Common myeloid progenitor, CD34-positive (primary cell): ENCODE data around the gene CDKN2A.

Source experiments
- CTCF ChIA-PET: fragments of 350-600 bp; sonication (Branson Sonifier 250); formaldehyde crosslinking; loops from one replicate; lab custom pipeline; 2021; ENCODE audit warnings: antibody characterized with exemption; lab: Charles Lee
- POLR2A ChIA-PET: fragments of 350-600 bp; sonication (Branson Sonifier 250); formaldehyde crosslinking; loops from one replicate; lab custom pipeline; 2021; ENCODE audit warnings: antibody characterized with exemption; lab: Charles Lee
- DNase-seq, 3 donors: peaks; one replicate each; pipeline versions ENCODE4 v3.0.0 to v3.0.0-alpha.2; 2013
- H3K27ac ChIP-seq, 2 experiments: 1 replicate in 1 of 2; 2 replicates in 1 of 2; pipeline ENCODE4 v1.7.0; 2013; ENCODE audit warnings: inconsistent platforms in 2 of 2, low read length in 2 of 2, mild to moderate bottlenecking in 2 of 2, low read depth in 1 of 2, moderate library complexity in 1 of 2; ENCODE audit not compliant: severe bottlenecking in 2 of 2, insufficient read depth in 1 of 2, poor library complexity in 1 of 2
- H3K27me3 ChIP-seq, 5 experiments: replicated peaks in 2 of 5; 1 replicate in 3 of 5; 2 replicates in 2 of 5; pipeline versions ENCODE4 v1.6.1 to v1.7.0; 2013; ENCODE audit warnings: low read length in 4 of 5, mild to moderate bottlenecking in 2 of 5, moderate library complexity in 2 of 5, inconsistent platforms in 1 of 5; ENCODE audit not compliant: insufficient read depth in 5 of 5, control insufficient read depth in 4 of 5
- H3K36me3 ChIP-seq, 4 experiments: 1 replicate in 2 of 4; 2 replicates in 2 of 4; pipeline versions ENCODE4 v1.6.1 to v1.7.0; 2013; ENCODE audit warnings: low read length in 3 of 4, control low read depth in 1 of 4, mild to moderate bottlenecking in 1 of 4; ENCODE audit not compliant: control insufficient read depth in 4 of 4, insufficient read depth in 4 of 4
- H3K4me1 ChIP-seq, 4 experiments: 1 replicate in 3 of 4; 2 replicates in 1 of 4; pipeline versions ENCODE4 v1.6.1 to v1.7.1; 2013; ENCODE audit warnings: low read length in 3 of 4, mild to moderate bottlenecking in 3 of 4, control low read depth in 1 of 4, inconsistent platforms in 1 of 4, moderate library complexity in 1 of 4; ENCODE audit not compliant: control insufficient read depth in 4 of 4, insufficient read depth in 4 of 4; ENCODE audit errors: control extremely low read depth in 1 of 4
- H3K4me3 ChIP-seq, 7 experiments: 1 replicate in 4 of 7; 2 replicates in 3 of 7; pipeline versions ENCODE4 v1.5.1 to v1.7.0; 2013; ENCODE audit warnings: mild to moderate bottlenecking in 7 of 7, low read length in 6 of 7, moderate library complexity in 6 of 7, inconsistent platforms in 2 of 7, low read depth in 2 of 7, control low read depth in 1 of 7; ENCODE audit not compliant: insufficient read depth in 4 of 7, control insufficient read depth in 1 of 7; ENCODE audit errors: extremely low read depth in 1 of 7
- H3K9me3 ChIP-seq, 5 experiments: 1 replicate in 4 of 5; 2 replicates in 1 of 5; pipeline versions ENCODE4 v1.6.1 to v1.7.1; 2013; ENCODE audit warnings: low read length in 4 of 5, mild to moderate bottlenecking in 2 of 5, inconsistent platforms in 1 of 5, low read depth in 1 of 5, moderate library complexity in 1 of 5; ENCODE audit not compliant: control insufficient read depth in 4 of 5, insufficient read depth in 2 of 5; ENCODE audit errors: control extremely low read depth in 1 of 5
- WGBS: methylation state at CpG from one replicate; pipeline ENCODE4 v1.1.5; 2013; ENCODE audit not compliant: insufficient coverage; 5-methylcytosine and 5-hydroxymethylcytosine counted together

Gene CDKN2A

GRCh38 chr9:21993007-21993406 lies 1.2 kb downstream of the CDKN2A start:
- POLR2A ChIA-PET, result no interaction called here
- peaks cover 31 to 88% (median 61%) of the 10 kb centered on the region in 5 experiments for H3K27me3 ChIP-seq
- H3K27ac ChIP-seq, result no peak overlapping the region

DNA sequence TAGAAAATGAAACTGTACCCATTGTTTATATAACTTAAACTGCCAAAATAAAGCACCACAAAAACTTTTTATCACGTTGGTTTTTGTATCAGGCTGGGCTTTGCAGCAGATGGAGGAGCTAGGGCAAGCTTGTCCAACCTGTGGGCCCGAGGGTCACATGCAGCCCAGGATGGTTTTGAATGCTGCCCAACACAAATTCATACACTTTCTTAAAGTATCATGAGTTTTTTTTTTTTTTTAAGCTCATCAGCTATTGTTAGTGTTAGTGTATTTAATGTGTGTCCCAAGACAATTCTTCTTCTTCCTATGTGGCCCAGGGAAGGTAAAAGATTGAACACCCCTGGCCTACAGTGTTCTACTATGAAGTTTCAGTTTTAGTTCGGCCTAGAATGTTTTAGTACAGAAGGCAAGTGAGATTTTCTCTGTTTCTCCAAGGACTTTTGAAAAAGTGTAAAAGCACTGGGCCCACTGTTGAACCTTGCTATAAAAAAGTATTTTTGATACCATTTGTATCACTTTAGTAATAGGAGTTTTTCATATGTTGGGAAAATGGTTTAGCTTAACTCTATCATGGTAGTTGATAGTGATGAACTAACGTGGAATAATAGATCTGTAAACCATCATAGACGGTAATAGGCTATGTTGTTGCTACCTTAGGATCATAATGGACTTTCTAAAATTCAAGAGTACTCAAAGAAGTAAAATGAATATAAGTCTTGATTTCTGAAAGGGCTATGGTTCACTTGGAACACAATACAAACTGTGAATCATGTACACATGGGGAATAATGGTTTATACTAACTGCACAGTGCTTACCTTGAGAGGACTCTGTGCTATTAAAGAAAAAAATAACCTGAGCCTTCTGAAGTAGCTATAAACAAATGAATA lies 2.9 kb downstream of the CDKN2A start:
- Histone ChIP-seq H3K27ac (no peak overlapping the region), H3K36me3 (no peaks in the 10 kb centered on the region), H3K4me1 (peaks cover 0 to 20% (median 19%) of the 10 kb centered on the region in 4 experiments), H3K9me3 (peaks cover 1 to 8% (median 6%) of the 10 kb centered on the region in 5 experiments), H3K4me3 (no peak overlapping the region), H3K27me3 (peaks cover 23 to 87% (median 51%) of the 10 kb centered on the region in 5 experiments)
- CTCF ChIA-PET, result interaction anchor here (0.9 to 3.1 kb wide), 3 partner anchors 20 to 56 kb away, joined by 3 to 10 read pairs (median 3); no protein-coding TSS in a partner anchor
- no peak for DNase-seq
- POLR2A ChIA-PET, result no interaction called here
- WGBS, result 40% methylated on average over 2 of the region's 5 CpGs

More at GRCh38 chr9:21993007-21993406, 1.2 kb downstream of the CDKN2A start:
- CTCF ChIA-PET, result interaction anchor here (0.8 to 3.1 kb wide), 2 partner anchors 18 to 24 kb away, joined by 6 to 10 read pairs; no protein-coding TSS in a partner anchor
- no peak overlapping the region for H3K4me3 ChIP-seq
- 44% methylated on average over 1 of the region's 4 CpGs for WGBS
- H3K4me1 ChIP-seq, result peaks cover 0 to 20% (median 19%) of the 10 kb centered on the region in 4 experiments
- H3K9me3 ChIP-seq, result peaks cover 1 to 8% (median 6%) of the 10 kb centered on the region in 5 experiments
- no peaks in the 10 kb centered on the region for H3K36me3 ChIP-seq
- no peak for DNase-seq

- Histone ChIP-seq H3K27me3 (peaks cover 14 to 88% (median 56%) of the 10 kb centered on the region in 5 experiments), H3K27ac (no peak overlapping the region)
- DNase-seq, result no peak
Observed at GRCh38 chr9:21989440-21990189, 4.6 kb downstream of the CDKN2A start.

GRCh38 chr9:21988056-21988990 lies 5.9 kb downstream of the CDKN2A start:
- ChIA-PET POLR2A (no interaction called here), CTCF (interaction anchor here (0.8 kb wide), 1 partner anchor 20 kb away, joined by 4 read pairs; no protein-coding TSS in a partner anchor)
- Histone ChIP-seq H3K27me3 (peaks cover 16 to 92% (median 63%) of the 10 kb centered on the region in 5 experiments), H3K4me1 (no peaks in the 10 kb centered on the region), H3K36me3 (no peaks in the 10 kb centered on the region), H3K9me3 (peaks cover 1 to 8% (median 6%) of the 10 kb centered on the region in 5 experiments), H3K4me3 (no peak overlapping the region), H3K27ac (no peak overlapping the region)
- WGBS, result 40% methylated on average over 1 of the region's 9 CpGs
- no peak for DNase-seq

More at GRCh38 chr9:21989440-21990189, 4.6 kb downstream of the CDKN2A start:
- Histone ChIP-seq H3K4me1 (peaks cover 0 to 8% (median 8%) of the 10 kb centered on the region in 4 experiments), H3K4me3 (no peak overlapping the region), H3K9me3 (peaks cover 1 to 8% (median 6%) of the 10 kb centered on the region in 5 experiments), H3K36me3 (no peaks in the 10 kb centered on the region)
- ChIA-PET CTCF (interaction anchor here (0.8 to 1.1 kb wide), 3 partner anchors 18 to 176 kb away, joined by 3 to 4 read pairs (median 3); partner anchors contain the start of gene CDKN2B), POLR2A (no interaction called here)
- WGBS, result 11% methylated on average over 30 of the region's 35 CpGs

GRCh38 chr9:21985964-21986667 lies 8.1 kb downstream of the CDKN2A start:
- no peak overlapping the region for H3K27ac ChIP-seq
- CTCF ChIA-PET, result interaction anchor here (0.6 to 1.4 kb wide), 4 partner anchors 9 to 40 kb away, joined by 3 to 4 read pairs (median 3); no protein-coding TSS in a partner anchor
- POLR2A ChIA-PET, result no interaction called here

More at GRCh38 chr9:21985964-21986667, 8.1 kb downstream of the CDKN2A start:
- WGBS, result no CpG with 5 or more reads among the region's 5 CpGs
- H3K27me3 ChIP-seq, result peaks cover 14 to 95% (median 55%) of the 10 kb centered on the region in 5 experiments
- no peak for DNase-seq
- H3K4me1 ChIP-seq, result no peaks in the 10 kb centered on the region
- H3K4me3 ChIP-seq, result no peak overlapping the region
- no peaks in the 10 kb centered on the region for H3K36me3 ChIP-seq
- H3K9me3 ChIP-seq, result peaks cover 1 to 8% (median 6%) of the 10 kb centered on the region in 5 experiments
